Neuronal stem cell (in vitro differentiated cells): ENCODE measurements around the gene RNF220.

ENCODE experiments used
- DNase-seq: peaks from one replicate; pipeline ENCODE4 v3.0.0-alpha.2; 2013; ENCODE audit warnings: low spot score
- H2AFZ ChIP-seq: one replicate; pipeline ENCODE4 v1.6.1; 2013; ENCODE audit warnings: mild to moderate bottlenecking, low read length, inconsistent platforms
- H2AK5ac ChIP-seq: 2 replicates; pipeline ENCODE4 v1.6.1; 2013; ENCODE audit warnings: low read depth, mild to moderate bottlenecking, inconsistent platforms, low read length, moderate library complexity, mixed read lengths
- H2BK120ac ChIP-seq: 2 replicates; pipeline ENCODE4 v1.6.1; 2013; ENCODE audit warnings: low read depth, mild to moderate bottlenecking, inconsistent platforms, low read length, moderate library complexity, mixed read lengths
- H2BK12ac ChIP-seq: one replicate; pipeline ENCODE4 v1.6.1; 2013; ENCODE audit warnings: low read length, inconsistent platforms
- H2BK15ac ChIP-seq: 2 replicates; pipeline ENCODE4 v1.6.1; 2013; ENCODE audit warnings: mild to moderate bottlenecking, low read length, inconsistent platforms, mixed read lengths
- H2BK5ac ChIP-seq: one replicate; pipeline ENCODE4 v1.6.1; 2013; ENCODE audit warnings: inconsistent platforms, mild to moderate bottlenecking, low read length, moderate library complexity
- H3K14ac ChIP-seq: one replicate; pipeline ENCODE4 v1.6.1; 2013; ENCODE audit warnings: low read length, inconsistent platforms
- H3K18ac ChIP-seq: 2 replicates; pipeline ENCODE4 v1.6.1; 2013; ENCODE audit warnings: low read length, inconsistent platforms
- H3K23ac ChIP-seq: 2 replicates; pipeline ENCODE4 v1.6.1; 2013; ENCODE audit warnings: low read depth, mild to moderate bottlenecking, mixed read lengths, low read length, inconsistent platforms; ENCODE audit not compliant: poor library complexity
- H3K27ac ChIP-seq: replicated peaks from 3 replicates; pipeline ENCODE4 v1.5.1; 2013; ENCODE audit warnings: low read length, inconsistent platforms
- H3K27me3 ChIP-seq, 3 experiments: 2 replicates each; pipeline ENCODE4 v1.6.1; 2013; ENCODE audit warnings: low read length in 3 of 3, mild to moderate bottlenecking in 2 of 3, inconsistent platforms in 1 of 3, low read depth in 1 of 3, mixed read lengths in 1 of 3, moderate library complexity in 1 of 3; ENCODE audit not compliant: control insufficient read depth in 3 of 3, insufficient read depth in 3 of 3
- H3K36me3 ChIP-seq, 2 donors: replicated peaks in 1 of 2; 2 replicates each; pipeline ENCODE4 v1.6.1; 2013; ENCODE audit warnings: low read length in 2 of 2; ENCODE audit not compliant: control insufficient read depth in 2 of 2, insufficient read depth in 2 of 2
- H3K4ac ChIP-seq: 2 replicates; pipeline ENCODE4 v1.6.1; 2013; ENCODE audit warnings: inconsistent platforms, mild to moderate bottlenecking, low read length, moderate library complexity
- H3K4me1 ChIP-seq, 2 donors: 1 replicate in 1 of 2; 2 replicates in 1 of 2; pipeline ENCODE4 v1.6.1; 2013; ENCODE audit warnings: low read length in 2 of 2, low read depth in 1 of 2; ENCODE audit not compliant: control insufficient read depth in 2 of 2, insufficient read depth in 1 of 2
- H3K4me2 ChIP-seq: one replicate; pipeline ENCODE4 v1.6.1; 2013; ENCODE audit warnings: mild to moderate bottlenecking, low read length, inconsistent platforms; ENCODE audit not compliant: insufficient read depth, poor library complexity, severe bottlenecking
- H3K4me3 ChIP-seq, 2 donors: 2 replicates each; pipeline ENCODE4 v1.5.1; 2013; ENCODE audit warnings: low read length in 2 of 2, mild to moderate bottlenecking in 2 of 2, inconsistent platforms in 1 of 2, moderate library complexity in 1 of 2
- H3K79me1 ChIP-seq: one replicate; pipeline ENCODE4 v1.6.1; 2013; ENCODE audit warnings: low read depth, mild to moderate bottlenecking, inconsistent platforms, low read length, moderate library complexity
- H3K9ac ChIP-seq: one replicate; pipeline ENCODE4 v1.6.1; 2013; ENCODE audit warnings: mild to moderate bottlenecking, low read depth, low read length, inconsistent platforms; ENCODE audit not compliant: poor library complexity
- H3K9me3 ChIP-seq, 2 donors: replicated peaks in 1 of 2; 2 replicates each; pipeline versions ENCODE3 to v1.6.1; 2013; ENCODE audit warnings: low read length in 2 of 2, mild to moderate bottlenecking in 2 of 2, inconsistent platforms in 1 of 2, low read depth in 1 of 2, mixed read lengths in 1 of 2, moderate library complexity in 1 of 2; ENCODE audit not compliant: control insufficient read depth in 2 of 2, insufficient read depth in 1 of 2
- H4K8ac ChIP-seq: one replicate; pipeline ENCODE4 v1.6.1; 2013; ENCODE audit warnings: low read depth, mild to moderate bottlenecking, inconsistent platforms, low read length, moderate library complexity
- H4K91ac ChIP-seq: one replicate; pipeline ENCODE4 v1.6.1; 2013; ENCODE audit warnings: low read length, low read depth, mild to moderate bottlenecking, inconsistent platforms; ENCODE audit not compliant: poor library complexity
- WGBS, 2 donors: extraction: QIAGEN DNeasy Blood & Tissue Kit; methylation state at CpG; one replicate each; pipeline ENCODE4 v1.1.7; 2013; ENCODE audit warnings: missing lambda C conversion rate in 2 of 2, mixed read lengths in 1 of 2; ENCODE audit not compliant: insufficient read length in 2 of 2, insufficient replicate concordance in 1 of 2; ENCODE audit errors: extremely low coverage in 2 of 2; 5-methylcytosine and 5-hydroxymethylcytosine counted together

Gene RNF220

GRCh38 chr1:44565833-44566232, 160.8 kb downstream of the RNF220 start:
- H4K8ac ChIP-seq, result no peak overlapping the region
- H3K27ac ChIP-seq, result no peak overlapping the region
- H2BK15ac ChIP-seq, result no peak overlapping the region
- no peak overlapping the region for H2BK12ac ChIP-seq
- H4K91ac ChIP-seq, result no peak overlapping the region
- H3K14ac ChIP-seq, result no peak overlapping the region
- no peak overlapping the region for H3K23ac ChIP-seq
- no peak overlapping the region for H3K4ac ChIP-seq
- no peak overlapping the region for H3K4me2 ChIP-seq
- no peak overlapping the region for H3K9ac ChIP-seq
- H3K79me1 ChIP-seq, result no peaks in the 10 kb centered on the region
- peaks cover 0 to 2% of the 10 kb centered on the region in 2 donors for H3K4me1 ChIP-seq
- peaks cover 0 to 16% of the 10 kb centered on the region in 2 donors for H3K36me3 ChIP-seq
- H3K4me3 ChIP-seq, result no peak overlapping the region
- H3K27me3 ChIP-seq, result peaks cover 0 to 9% (median 0%) of the 10 kb centered on the region in 3 experiments
- no peak overlapping the region for H3K18ac ChIP-seq
- H2AK5ac ChIP-seq, result peak overlapping the region; percentile 4
- H2BK120ac ChIP-seq, result no peak overlapping the region
- no peaks in the 10 kb centered on the region for H3K9me3 ChIP-seq
- no peak for DNase-seq
- no peak overlapping the region for H2BK5ac ChIP-seq
- WGBS, 2 donors, result no CpG with 5 or more reads among the region's 6 CpGs
- H2AFZ ChIP-seq, result no peak overlapping the region

DNA sequence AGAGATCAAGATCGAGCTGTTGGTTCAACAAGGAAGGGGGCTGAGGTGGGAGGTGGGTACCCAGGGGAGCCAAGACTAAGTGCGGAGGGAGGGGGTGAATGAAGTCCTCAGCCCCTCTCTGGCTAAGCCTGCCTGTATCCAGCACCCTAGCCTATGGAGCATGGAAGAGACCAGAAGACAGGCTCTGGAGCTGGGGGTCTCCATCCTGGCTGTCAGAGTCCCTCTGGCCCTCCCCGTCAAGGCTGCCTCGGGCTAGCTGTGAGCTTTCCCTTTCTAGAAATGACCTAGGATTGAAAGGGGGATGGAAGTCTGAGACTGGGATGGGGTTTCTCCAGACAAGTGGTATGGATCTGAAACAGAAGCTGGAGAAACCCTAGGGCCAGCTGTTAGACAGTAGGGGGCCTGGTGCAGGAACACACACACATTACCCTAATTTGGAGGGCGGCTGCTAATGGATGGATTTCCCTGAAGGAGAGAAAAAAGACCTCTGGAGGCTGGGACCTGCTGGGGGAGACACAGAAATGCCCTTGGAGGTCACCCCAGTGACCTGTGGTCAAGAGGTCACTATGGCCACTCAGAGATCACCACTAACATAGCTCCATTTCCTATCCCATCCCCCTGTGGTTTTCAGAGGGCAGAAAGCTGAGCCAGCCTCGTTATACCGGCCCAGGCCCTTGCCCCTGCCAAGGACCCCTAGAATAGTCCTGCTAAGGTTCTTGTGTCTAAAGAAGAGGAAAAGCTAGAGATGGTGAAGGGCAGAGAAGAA, 161.4 kb downstream of the RNF220 start:
- no peak overlapping the region for H3K18ac ChIP-seq
- WGBS, 2 donors, result no CpG with 5 or more reads among the region's 7 CpGs
- H2AFZ ChIP-seq, result no peak overlapping the region
- H2AK5ac ChIP-seq, result no peak overlapping the region
- H2BK5ac ChIP-seq, result no peak overlapping the region
- H3K9ac ChIP-seq, result no peak overlapping the region
- H3K36me3 ChIP-seq, result peaks cover 0 to 17% of the 10 kb centered on the region in 2 donors
- H3K4me3 ChIP-seq, result no peak overlapping the region
- no peak overlapping the region for H3K14ac ChIP-seq
- no peak overlapping the region for H4K8ac ChIP-seq
- no peak overlapping the region for H3K4ac ChIP-seq
- H2BK15ac ChIP-seq, result no peak overlapping the region
- H3K27me3 ChIP-seq, result peaks cover 0 to 9% (median 0%) of the 10 kb centered on the region in 3 experiments
- peaks cover 0 to 2% of the 10 kb centered on the region in 2 donors for H3K4me1 ChIP-seq
- H3K23ac ChIP-seq, result no peak overlapping the region
- no peak overlapping the region for H4K91ac ChIP-seq
- no peaks in the 10 kb centered on the region for H3K9me3 ChIP-seq
- no peak overlapping the region for H3K27ac ChIP-seq
- no peak overlapping the region for H2BK120ac ChIP-seq
- DNase-seq, result no peak
- no peak overlapping the region for H3K4me2 ChIP-seq
- no peak overlapping the region for H2BK12ac ChIP-seq
- H3K79me1 ChIP-seq, result no peaks in the 10 kb centered on the region

DNA sequence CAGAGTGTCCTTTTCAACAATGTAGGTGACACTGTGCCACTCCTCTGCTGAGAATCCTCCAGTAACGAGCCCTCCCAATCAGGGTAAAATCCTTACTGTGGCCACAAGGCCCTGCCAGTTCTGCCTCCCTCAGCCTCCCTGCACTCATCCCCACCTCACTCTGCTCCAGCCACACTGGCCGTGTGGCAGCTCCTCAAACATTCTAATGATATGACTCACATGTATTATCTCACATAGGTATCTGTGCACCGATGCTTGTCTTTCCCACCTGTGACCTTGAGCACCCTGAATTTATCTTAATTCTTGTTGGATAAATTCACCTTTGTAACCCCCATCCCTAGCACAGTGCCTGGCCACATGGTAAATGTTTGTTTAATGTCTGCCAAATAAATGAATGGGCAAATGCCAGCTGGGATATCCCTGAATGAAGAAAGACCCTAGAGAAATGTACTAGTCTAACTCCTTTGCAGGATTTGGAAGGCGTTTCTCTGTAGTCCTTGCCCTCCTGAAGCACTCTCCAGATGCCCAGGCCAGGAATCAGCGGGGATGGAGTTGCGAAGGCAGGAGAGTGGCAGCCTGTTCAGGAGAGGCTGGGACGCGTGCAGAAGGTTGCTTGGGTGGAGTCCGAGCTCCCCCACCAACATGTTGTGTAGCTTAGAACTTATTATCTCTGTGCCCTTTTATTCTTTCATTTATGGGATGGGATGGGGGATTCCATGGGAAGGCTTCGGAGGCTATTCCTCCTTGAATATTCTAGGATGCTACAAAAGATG, 163.3 kb downstream of the RNF220 start:
- Histone ChIP-seq H3K79me1 (no peaks in the 10 kb centered on the region), H3K9me3 (no peaks in the 10 kb centered on the region), H4K91ac (no peak overlapping the region), H3K18ac (no peak overlapping the region), H2BK12ac (no peak overlapping the region), H3K4me2 (no peak overlapping the region), H3K27me3 (peaks cover 0 to 9% (median 0%) of the 10 kb centered on the region in 3 experiments), H3K9ac (no peak overlapping the region), H2AFZ (no peak overlapping the region), H2AK5ac (no peak overlapping the region), H3K27ac (no peak overlapping the region), H2BK5ac (no peak overlapping the region), H3K4me3 (no peak overlapping the region), H4K8ac (no peak overlapping the region), H3K36me3 (peaks cover 0 to 24% of the 10 kb centered on the region in 2 donors), H3K4me1 (peaks cover 0 to 2% of the 10 kb centered on the region in 2 donors), H2BK15ac (no peak overlapping the region), H2BK120ac (no peak overlapping the region), H3K14ac (no peak overlapping the region), H3K4ac (no peak overlapping the region), H3K23ac (no peak overlapping the region)
- WGBS, 2 donors, result no CpG with 5 or more reads among the region's 10 CpGs
- DNase-seq, result no peak

GRCh38 chr1:44569491-44569890, 164.4 kb downstream of the RNF220 start:
- no peak for DNase-seq
- Histone ChIP-seq H2AK5ac (no peak overlapping the region), H4K8ac (no peak overlapping the region), H3K27me3 (peaks cover 0 to 9% (median 0%) of the 10 kb centered on the region in 3 experiments), H3K4me3 (no peak overlapping the region), H3K18ac (no peak overlapping the region), H3K9me3 (no peaks in the 10 kb centered on the region), H3K23ac (no peak overlapping the region), H3K4me2 (no peak overlapping the region), H2BK15ac (no peak overlapping the region), H3K36me3 (peaks cover 0 to 26% of the 10 kb centered on the region in 2 donors), H3K9ac (no peak overlapping the region), H4K91ac (no peak overlapping the region), H3K4me1 (peaks cover 3 to 7% of the 10 kb centered on the region in 2 donors), H3K4ac (no peak overlapping the region), H3K79me1 (no peaks in the 10 kb centered on the region), H2BK120ac (no peak overlapping the region), H2BK5ac (no peak overlapping the region), H2AFZ (no peak overlapping the region), H2BK12ac (no peak overlapping the region), H3K14ac (no peak overlapping the region), H3K27ac (no peak overlapping the region)
- WGBS, 2 donors, result no CpG with 5 or more reads among the region's 4 CpGs
